ENCODE results near the gene GAPT.

The GAPT gene

GRCh38 chr5:58460732-58461286 lies 30.4 kb upstream of the GAPT start:
- peak; percentile 79 for DNase-seq (ENCODE audit: low spot score)

GRCh38 chr5:58462154-58462553 lies 29.1 kb upstream of the GAPT start:
- DNase-seq (ENCODE audit: low spot score): no peak

- DNase-seq (ENCODE audit: low spot score): peak; percentile 59
Measured at GRCh38 chr5:58462623-58463230, 28.5 kb upstream of the GAPT start.

GRCh38 chr5:58466939-58467338 lies 24.3 kb upstream of the GAPT start:
- no peak for DNase-seq (ENCODE audit: low spot score)

- no peak for DNase-seq (ENCODE audit: low spot score)
Measured at GRCh38 chr5:58469896-58470295, 21.3 kb upstream of the GAPT start.

GRCh38 chr5:58475404-58475803 lies 15.8 kb upstream of the GAPT start:
- DNase-seq (ENCODE audit: low spot score): no peak

- DNase-seq (ENCODE audit: low spot score): no peak
Measured at GRCh38 chr5:58477760-58478376, 13.4 kb upstream of the GAPT start.

GRCh38 chr5:58481066-58481676 lies 10.1 kb upstream of the GAPT start:
- DNase-seq (ENCODE audit: low spot score): no peak

- DNase-seq (ENCODE audit: low spot score): no peak
Measured at GRCh38 chr5:58481828-58482227, 9.4 kb upstream of the GAPT start.

- DNase-seq (ENCODE audit: low spot score): no peak
Measured at GRCh38 chr5:58482536-58482935, 8.7 kb upstream of the GAPT start.

GRCh38 chr5:58484505-58484904 lies 6.7 kb upstream of the GAPT start:
- no peak for DNase-seq (ENCODE audit: low spot score)

- DNase-seq (ENCODE audit: low spot score): no peak
Measured at GRCh38 chr5:58486290-58486689, 4.9 kb upstream of the GAPT start.

GRCh38 chr5:58490402-58491050 lies 709 bp upstream of the GAPT start:
- no peak for DNase-seq (ENCODE audit: low spot score)

GRCh38 chr5:58493141-58493540 lies 1.9 kb downstream of the GAPT start:
- DNase-seq (ENCODE audit: low spot score): no peak

GRCh38 chr5:58496488-58496887 lies 5.3 kb downstream of the GAPT start:
- no peak for DNase-seq (ENCODE audit: low spot score)

GRCh38 chr5:58497386-58497785 lies 6.2 kb downstream of the GAPT start:
- no peak for DNase-seq (ENCODE audit: low spot score)

- DNase-seq (ENCODE audit: low spot score): no peak
Measured at GRCh38 chr5:58497921-58498320, 6.7 kb downstream of the GAPT start.

GRCh38 chr5:58498340-58498942 lies 7.2 kb downstream of the GAPT start:
- DNase-seq (ENCODE audit: low spot score): peak; percentile 35

GRCh38 chr5:58499231-58499630 lies 8.0 kb downstream of the GAPT start:
- no peak for DNase-seq (ENCODE audit: low spot score)

- DNase-seq (ENCODE audit: low spot score): no peak
Measured at GRCh38 chr5:58499941-58500340, 8.7 kb downstream of the GAPT start.

GRCh38 chr5:58501778-58502417 lies 10.7 kb downstream of the GAPT start:
- DNase-seq (ENCODE audit: low spot score): no peak

All from RKO (cell line).